H9 (cell line): Measurements from ENCODE around the gene HCFC2. TPM values are rescaled to one million over a fixed set of nuclear protein-coding genes. Genes with fewer than 3 reads are reported as not detected.

Source experiments
- DNase-seq: peaks from one replicate; pipeline ENCODE4 v3.0.0-alpha.2; 2017
- H2AFZ ChIP-seq: one replicate; pipeline ENCODE4 v1.6.1; 2013; ENCODE audit warnings: mild to moderate bottlenecking, low read length, control low read depth, moderate library complexity
- H2AK5ac ChIP-seq: 2 replicates; pipeline ENCODE4 v1.6.1; 2013; ENCODE audit warnings: low read length, control low read depth, mixed read lengths; ENCODE audit not compliant: insufficient read length
- H2BK120ac ChIP-seq: one replicate; pipeline ENCODE4 v1.6.1; 2013; ENCODE audit warnings: low read depth, mild to moderate bottlenecking, low read length, control low read depth, inconsistent platforms; ENCODE audit not compliant: poor library complexity, severe bottlenecking
- H2BK12ac ChIP-seq: 2 replicates; pipeline ENCODE4 v1.6.1; 2013; ENCODE audit warnings: low read length, control low read depth, mixed read lengths, low read depth; ENCODE audit not compliant: insufficient read length
- H2BK15ac ChIP-seq: 2 replicates; pipeline ENCODE4 v1.6.1; 2013; ENCODE audit warnings: low read depth, low read length, control low read depth
- H2BK20ac ChIP-seq: one replicate; pipeline ENCODE4 v1.6.1; 2013; ENCODE audit warnings: low read depth, mild to moderate bottlenecking, low read length, control low read depth, inconsistent platforms; ENCODE audit not compliant: poor library complexity, severe bottlenecking
- H2BK5ac ChIP-seq: 2 replicates; pipeline ENCODE4 v1.6.1; 2013; ENCODE audit warnings: low read length, control low read depth, mixed read lengths; ENCODE audit not compliant: insufficient read length
- H3K14ac ChIP-seq: 2 replicates; pipeline ENCODE4 v1.6.1; 2013; ENCODE audit warnings: low read length, control low read depth; ENCODE audit not compliant: insufficient read depth
- H3K18ac ChIP-seq: 2 replicates; pipeline ENCODE4 v1.6.1; 2013; ENCODE audit warnings: low read depth, mild to moderate bottlenecking, mixed read lengths, low read length, control low read depth; ENCODE audit not compliant: insufficient read length
- H3K23ac ChIP-seq: 2 replicates; pipeline ENCODE4 v1.6.1; 2013; ENCODE audit warnings: low read length, control low read depth, mixed read lengths, low read depth; ENCODE audit not compliant: insufficient read length
- H3K23me2 ChIP-seq: 2 replicates; pipeline ENCODE4 v1.6.1; 2013; ENCODE audit warnings: low read depth, mild to moderate bottlenecking, mixed read lengths, low read length, control low read depth; ENCODE audit not compliant: insufficient read length, poor library complexity, severe bottlenecking
- H3K27ac ChIP-seq: 2 replicates; pipeline ENCODE4 v1.5.1; 2013; ENCODE audit warnings: low read length, control low read depth, mixed read lengths, low read depth; ENCODE audit not compliant: insufficient read length
- H3K27me3 ChIP-seq: 2 replicates; pipeline ENCODE4 v1.6.1; 2013; ENCODE audit warnings: low read length, control low read depth, inconsistent platforms; ENCODE audit not compliant: insufficient read depth
- H3K4ac ChIP-seq: 2 replicates; pipeline ENCODE4 v1.6.1; 2013; ENCODE audit warnings: low read depth, mild to moderate bottlenecking, control low read depth, inconsistent platforms, low read length, moderate library complexity
- H3K4me1 ChIP-seq: 2 replicates; pipeline ENCODE4 v1.6.1; 2013; ENCODE audit warnings: low read length, control low read depth, inconsistent platforms; ENCODE audit not compliant: insufficient read depth
- H3K4me2 ChIP-seq: 2 replicates; pipeline ENCODE4 v1.6.1; 2013; ENCODE audit warnings: low read length, control low read depth, mixed read lengths; ENCODE audit not compliant: insufficient read length, insufficient read depth
- H3K56ac ChIP-seq: 2 replicates; pipeline ENCODE4 v1.6.1; 2013; ENCODE audit warnings: low read depth, mild to moderate bottlenecking, mixed read lengths, low read length, control low read depth; ENCODE audit not compliant: insufficient read length
- H3K79me1 ChIP-seq: 2 replicates; pipeline ENCODE4 v1.6.1; 2013; ENCODE audit warnings: low read depth, mild to moderate bottlenecking, moderate library complexity, low read length, control low read depth, inconsistent platforms; ENCODE audit not compliant: insufficient read depth, poor library complexity, severe bottlenecking
- H3K79me2 ChIP-seq: 2 replicates; pipeline ENCODE4 v1.6.1; 2013; ENCODE audit warnings: low read length, control low read depth, inconsistent platforms; ENCODE audit not compliant: insufficient read depth
- H3K9ac ChIP-seq: 2 replicates; pipeline ENCODE4 v1.6.1; 2013; ENCODE audit warnings: low read length, control low read depth, mixed read lengths; ENCODE audit not compliant: insufficient read length; ENCODE audit errors: extremely low read depth
- H3K9me3 ChIP-seq: one replicate; pipeline ENCODE4 v1.6.1; 2013; ENCODE audit warnings: low read depth, low read length, inconsistent platforms; ENCODE audit not compliant: control insufficient read depth
- H3T11ph ChIP-seq: one replicate; pipeline ENCODE4 v1.6.1; 2013; ENCODE audit warnings: mild to moderate bottlenecking, low read length, control low read depth, inconsistent platforms
- H4K20me1 ChIP-seq: one replicate; pipeline ENCODE4 v1.6.1; 2013; ENCODE audit not compliant: control insufficient read depth, insufficient read length, insufficient read depth
- H4K5ac ChIP-seq: 2 replicates; pipeline ENCODE4 v1.6.1; 2013; ENCODE audit warnings: low read depth, mild to moderate bottlenecking, mixed read lengths, low read length, control low read depth; ENCODE audit not compliant: insufficient read length
- H4K8ac ChIP-seq: replicated peaks from 2 replicates; pipeline ENCODE4 v1.6.1; 2013; ENCODE audit warnings: low read length, control low read depth, mixed read lengths, low read depth; ENCODE audit not compliant: insufficient read length
- H4K91ac ChIP-seq: 2 replicates; pipeline ENCODE4 v1.6.1; 2013; ENCODE audit warnings: low read depth, mild to moderate bottlenecking, moderate library complexity, mixed read lengths, low read length, control low read depth; ENCODE audit not compliant: insufficient read length
- H3K27ac Mint-ChIP-seq, 3 experiments: 2 replicates in 2 of 3; 3 replicates in 1 of 3; pipeline ENCODE4 v1.8.0; 2020 to 2021; ENCODE audit warnings: mixed read lengths in 3 of 3, mild to moderate bottlenecking in 1 of 3, moderate library complexity in 1 of 3
- H3K27me3 Mint-ChIP-seq: 2 replicates; pipeline ENCODE4 v1.8.0; 2021; ENCODE audit warnings: low read depth, mild to moderate bottlenecking, moderate library complexity, mixed read lengths
- H3K36me3 Mint-ChIP-seq, 3 experiments: 2 replicates in 2 of 3; 3 replicates in 1 of 3; pipeline ENCODE4 v1.8.0; 2020 to 2021; ENCODE audit warnings: low read depth in 3 of 3, mixed read lengths in 3 of 3; ENCODE audit not compliant: insufficient read depth in 1 of 3
- H3K4me1 Mint-ChIP-seq, 2 experiments: 2 replicates each; pipeline ENCODE4 v1.8.0; 2020; ENCODE audit warnings: mixed read lengths in 2 of 2
- H3K4me3 Mint-ChIP-seq, 2 experiments: 2 replicates in 1 of 2; 3 replicates in 1 of 2; pipeline ENCODE4 v1.8.0; 2020 to 2021; ENCODE audit warnings: mild to moderate bottlenecking in 2 of 2, mixed read lengths in 2 of 2, moderate library complexity in 1 of 2
- H3K9me3 Mint-ChIP-seq, 2 experiments: 2 replicates in 1 of 2; 3 replicates in 1 of 2; pipeline ENCODE4 v1.8.0; 2020; ENCODE audit warnings: mild to moderate bottlenecking in 2 of 2, mixed read lengths in 2 of 2, moderate library complexity in 1 of 2
- WGBS: extraction: QIAGEN DNeasy Blood & Tissue Kit; methylation state at CpG from one replicate; pipeline ENCODE4 v1.1.7; 2013; ENCODE audit warnings: missing lambda C conversion rate, low lambda C conversion rate, mixed read lengths; ENCODE audit not compliant: insufficient read length; ENCODE audit errors: extremely low coverage; 5-methylcytosine and 5-hydroxymethylcytosine counted together
- total RNA-seq: library from RNA; stranded (reverse); gene quantifications from 2 replicates; pipeline ENCODE4 v1.2.1, GENCODE V29; 2021
- TF ChIP-seq, protein P1 (sequence below): fragments of 200-600 bp; sonication (generic); conservative IDR thresholded peaks from 3 replicates; pipeline ENCODE4 v1.8.0; 2021; ENCODE audit warnings: antibody characterized with exemption, mild to moderate bottlenecking

The HCFC2 gene
- total RNA-seq, 1 experiment from 2014 or later, result 1.9 TPM

DNA sequence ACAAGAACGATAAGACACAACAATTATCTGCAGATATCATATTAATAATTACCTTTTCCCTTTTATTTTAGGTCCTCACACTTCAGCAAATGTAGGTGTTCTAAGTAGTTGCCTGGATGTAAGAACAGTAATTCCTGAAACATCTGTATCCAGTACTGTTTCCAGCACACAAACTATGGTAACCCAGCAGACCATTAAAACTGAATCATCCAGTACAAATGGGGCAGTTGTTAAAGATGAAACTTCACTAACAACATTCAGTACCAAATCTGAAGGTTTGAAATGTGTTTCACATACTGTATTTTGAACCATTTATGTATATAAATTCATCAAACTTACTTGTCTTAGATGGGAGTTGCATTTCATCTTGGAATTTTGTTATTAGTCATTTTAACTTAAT is 31.0 kb downstream of the HCFC2 start:
- no CpG with 5 or more reads among the region's 1 CpG for WGBS
- H3K4me1 Mint-ChIP-seq, result peaks cover 8 to 11% of the 10 kb centered on the region in 2 experiments; a peak in 3 of 4 replicates
- no peak for DNase-seq

More for the DNA sequence above, 31.0 kb downstream of the HCFC2 start:
- no peak overlapping the region for H4K5ac ChIP-seq
- no peak overlapping the region for H3K4me3 Mint-ChIP-seq
- no peaks in the 10 kb centered on the region for H3K27me3 ChIP-seq
- H2BK120ac ChIP-seq, result no peak overlapping the region
- H3K36me3 Mint-ChIP-seq, result peaks cover 0 to 6% (median 5%) of the 10 kb centered on the region in 3 experiments; a peak in 4 of 7 replicates
- H3K18ac ChIP-seq, result no peak overlapping the region
- H3K4me1 ChIP-seq, result no peaks in the 10 kb centered on the region
- H3K14ac ChIP-seq, result no peak overlapping the region
- no peaks in the 10 kb centered on the region for H3K79me2 ChIP-seq
- no peak overlapping the region for H2AK5ac ChIP-seq
- no peak overlapping the region for H3K4ac ChIP-seq
- no peak overlapping the region for H2BK20ac ChIP-seq
- no peaks in the 10 kb centered on the region for H3K79me1 ChIP-seq
- no peak overlapping the region for H2BK15ac ChIP-seq
- H4K20me1 ChIP-seq, result no peaks in the 10 kb centered on the region
- H3K23me2 ChIP-seq, result no peaks in the 10 kb centered on the region
- H3T11ph ChIP-seq, result no peak overlapping the region
- no peak overlapping the region for H2AFZ ChIP-seq
- H4K8ac ChIP-seq, result no peak overlapping the region
- H3K9me3 ChIP-seq, result no peaks in the 10 kb centered on the region
- no peak overlapping the region for H4K91ac ChIP-seq
- no peak overlapping the region for H3K4me2 ChIP-seq
- TF ChIP-seq, protein P1, sequence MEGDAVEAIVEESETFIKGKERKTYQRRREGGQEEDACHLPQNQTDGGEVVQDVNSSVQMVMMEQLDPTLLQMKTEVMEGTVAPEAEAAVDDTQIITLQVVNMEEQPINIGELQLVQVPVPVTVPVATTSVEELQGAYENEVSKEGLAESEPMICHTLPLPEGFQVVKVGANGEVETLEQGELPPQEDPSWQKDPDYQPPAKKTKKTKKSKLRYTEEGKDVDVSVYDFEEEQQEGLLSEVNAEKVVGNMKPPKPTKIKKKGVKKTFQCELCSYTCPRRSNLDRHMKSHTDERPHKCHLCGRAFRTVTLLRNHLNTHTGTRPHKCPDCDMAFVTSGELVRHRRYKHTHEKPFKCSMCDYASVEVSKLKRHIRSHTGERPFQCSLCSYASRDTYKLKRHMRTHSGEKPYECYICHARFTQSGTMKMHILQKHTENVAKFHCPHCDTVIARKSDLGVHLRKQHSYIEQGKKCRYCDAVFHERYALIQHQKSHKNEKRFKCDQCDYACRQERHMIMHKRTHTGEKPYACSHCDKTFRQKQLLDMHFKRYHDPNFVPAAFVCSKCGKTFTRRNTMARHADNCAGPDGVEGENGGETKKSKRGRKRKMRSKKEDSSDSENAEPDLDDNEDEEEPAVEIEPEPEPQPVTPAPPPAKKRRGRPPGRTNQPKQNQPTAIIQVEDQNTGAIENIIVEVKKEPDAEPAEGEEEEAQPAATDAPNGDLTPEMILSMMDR, result no peak
- H2BK5ac ChIP-seq, result no peak overlapping the region
- no peaks in the 10 kb centered on the region for H3K27me3 Mint-ChIP-seq
- H3K56ac ChIP-seq, result no peak overlapping the region
- no peak overlapping the region for H3K23ac ChIP-seq
- no peaks in the 10 kb centered on the region; a peak in 1 of 5 replicates for H3K9me3 Mint-ChIP-seq
- H3K27ac Mint-ChIP-seq, result no peak overlapping the region
- no peak overlapping the region for H3K27ac ChIP-seq
- H3K9ac ChIP-seq, result no peak overlapping the region
- no peak overlapping the region for H2BK12ac ChIP-seq
